GM12801 (cell line): ENCODE results near the gene NAE1.

Source experiments
- CTCF ChIP-seq: IDR thresholded peaks from one replicate; pipeline ENCODE4 v1.5.1; 2011; ENCODE audit warnings: control low read depth; ENCODE audit not compliant: insufficient read length; ENCODE audit errors: extremely low read depth

The NAE1 gene

GRCh38 chr16:66830422-66831404 is at the start of gene NAE1:
NAE1 (minus strand) TSS chr16:66830976; CDS start chr16:66830899, 77 bp downstream.
- TF ChIP-seq CTCF = peak; percentile 76

GRCh38 chr16:66878067-66878466 is 47.3 kb upstream of the NAE1 start:
- TF ChIP-seq CTCF = no peak

GRCh38 chr16:66874079-66874775 is 43.5 kb upstream of the NAE1 start:
- TF ChIP-seq CTCF = no peak

- no peak for TF ChIP-seq CTCF
Measured at GRCh38 chr16:66873685-66874055, 42.9 kb upstream of the NAE1 start.

- peak; percentile 31 for TF ChIP-seq CTCF
Measured at GRCh38 chr16:66872943-66873684, 42.3 kb upstream of the NAE1 start.

GRCh38 chr16:66872559-66872942 is 41.8 kb upstream of the NAE1 start:
- TF ChIP-seq CTCF = no peak

GRCh38 chr16:66871840-66872239 is 41.1 kb upstream of the NAE1 start:
- TF ChIP-seq CTCF = no peak
